Glutamatergic neuron (in vitro differentiated cells): ENCODE results near the gene ASB6. TPM values are rescaled to one million over a fixed set of nuclear protein-coding genes. Genes with fewer than 3 reads are reported as not detected.

Experiments used
- DNase-seq: peaks from one replicate; pipeline ENCODE4 v3.0.0; 2022
- H3K27ac Mint-ChIP-seq: one replicate; pipeline ENCODE4 v1.8.0; 2020; ENCODE audit warnings: mild to moderate bottlenecking, mixed read lengths, inconsistent platforms; ENCODE audit not compliant: unreplicated experiment
- H3K27me3 Mint-ChIP-seq: one replicate; pipeline ENCODE4 v1.8.0; 2020; ENCODE audit warnings: mild to moderate bottlenecking, moderate library complexity, mixed read lengths, inconsistent platforms; ENCODE audit not compliant: unreplicated experiment
- H3K36me3 Mint-ChIP-seq: one replicate; pipeline ENCODE4 v1.8.0; 2020; ENCODE audit warnings: mild to moderate bottlenecking, mixed read lengths, inconsistent platforms; ENCODE audit not compliant: unreplicated experiment
- H3K4me1 Mint-ChIP-seq: one replicate; pipeline ENCODE4 v1.8.0; 2020; ENCODE audit warnings: mild to moderate bottlenecking, low read depth, mixed read lengths, inconsistent platforms; ENCODE audit not compliant: unreplicated experiment
- H3K4me3 Mint-ChIP-seq: one replicate; pipeline ENCODE4 v1.8.0; 2020; ENCODE audit warnings: mild to moderate bottlenecking, mixed read lengths, inconsistent platforms; ENCODE audit not compliant: unreplicated experiment
- H3K9me3 Mint-ChIP-seq: one replicate; pipeline ENCODE4 v1.8.0; 2020; ENCODE audit warnings: mild to moderate bottlenecking, moderate library complexity, mixed read lengths, inconsistent platforms; ENCODE audit not compliant: unreplicated experiment
- total RNA-seq: library from RNA; stranded (reverse); fragmentation: NEBNext Ultra II Directional; extraction: Animal tissue kit (Norgen Biotek cat#: 25700); gene quantifications from one replicate; pipeline ENCODE4 v1.2.1, GENCODE V29; 2021; ENCODE audit not compliant: unreplicated experiment
- TF ChIP-seq, protein P1 (sequence below): fragments of 200-600 bp; sonication (generic); IDR thresholded peaks from one replicate; pipeline ENCODE4 v1.5.0; 2021; ENCODE audit not compliant: partially characterized antibody, unreplicated experiment

The ASB6 gene
- total RNA-seq, 1 donor from 2014 or later: 25.4 TPM

DNA sequence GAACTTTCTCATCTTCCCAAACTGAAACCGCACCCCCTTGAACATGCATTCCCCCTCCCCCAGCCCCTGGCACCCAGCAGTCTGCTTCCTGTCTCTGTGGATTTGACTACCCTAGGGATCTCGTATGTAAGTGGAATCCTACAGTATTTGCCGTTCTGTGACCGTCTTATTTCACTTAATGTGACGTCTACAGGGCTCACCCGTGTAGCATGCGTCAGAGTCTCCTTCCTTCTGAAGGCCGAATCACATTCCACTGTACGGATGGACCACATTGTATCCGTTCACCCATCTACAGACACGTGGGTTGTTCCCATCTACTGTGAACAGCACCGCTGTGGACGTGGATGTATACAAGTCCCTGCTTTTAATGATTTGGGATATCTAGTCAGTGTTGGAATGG is 28.0 kb upstream of the ASB6 start:
- H3K4me1 Mint-ChIP-seq: peaks cover 13% of the 10 kb centered on the region
- peaks cover 5% of the 10 kb centered on the region for H3K27me3 Mint-ChIP-seq
- H3K36me3 Mint-ChIP-seq: no peaks in the 10 kb centered on the region
- H3K4me3 Mint-ChIP-seq: no peak overlapping the region
- TF ChIP-seq, protein P1, sequence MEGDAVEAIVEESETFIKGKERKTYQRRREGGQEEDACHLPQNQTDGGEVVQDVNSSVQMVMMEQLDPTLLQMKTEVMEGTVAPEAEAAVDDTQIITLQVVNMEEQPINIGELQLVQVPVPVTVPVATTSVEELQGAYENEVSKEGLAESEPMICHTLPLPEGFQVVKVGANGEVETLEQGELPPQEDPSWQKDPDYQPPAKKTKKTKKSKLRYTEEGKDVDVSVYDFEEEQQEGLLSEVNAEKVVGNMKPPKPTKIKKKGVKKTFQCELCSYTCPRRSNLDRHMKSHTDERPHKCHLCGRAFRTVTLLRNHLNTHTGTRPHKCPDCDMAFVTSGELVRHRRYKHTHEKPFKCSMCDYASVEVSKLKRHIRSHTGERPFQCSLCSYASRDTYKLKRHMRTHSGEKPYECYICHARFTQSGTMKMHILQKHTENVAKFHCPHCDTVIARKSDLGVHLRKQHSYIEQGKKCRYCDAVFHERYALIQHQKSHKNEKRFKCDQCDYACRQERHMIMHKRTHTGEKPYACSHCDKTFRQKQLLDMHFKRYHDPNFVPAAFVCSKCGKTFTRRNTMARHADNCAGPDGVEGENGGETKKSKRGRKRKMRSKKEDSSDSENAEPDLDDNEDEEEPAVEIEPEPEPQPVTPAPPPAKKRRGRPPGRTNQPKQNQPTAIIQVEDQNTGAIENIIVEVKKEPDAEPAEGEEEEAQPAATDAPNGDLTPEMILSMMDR: no peak
- peaks cover 10% of the 10 kb centered on the region for H3K9me3 Mint-ChIP-seq
- no peak overlapping the region for H3K27ac Mint-ChIP-seq
- no peak for DNase-seq

DNA sequence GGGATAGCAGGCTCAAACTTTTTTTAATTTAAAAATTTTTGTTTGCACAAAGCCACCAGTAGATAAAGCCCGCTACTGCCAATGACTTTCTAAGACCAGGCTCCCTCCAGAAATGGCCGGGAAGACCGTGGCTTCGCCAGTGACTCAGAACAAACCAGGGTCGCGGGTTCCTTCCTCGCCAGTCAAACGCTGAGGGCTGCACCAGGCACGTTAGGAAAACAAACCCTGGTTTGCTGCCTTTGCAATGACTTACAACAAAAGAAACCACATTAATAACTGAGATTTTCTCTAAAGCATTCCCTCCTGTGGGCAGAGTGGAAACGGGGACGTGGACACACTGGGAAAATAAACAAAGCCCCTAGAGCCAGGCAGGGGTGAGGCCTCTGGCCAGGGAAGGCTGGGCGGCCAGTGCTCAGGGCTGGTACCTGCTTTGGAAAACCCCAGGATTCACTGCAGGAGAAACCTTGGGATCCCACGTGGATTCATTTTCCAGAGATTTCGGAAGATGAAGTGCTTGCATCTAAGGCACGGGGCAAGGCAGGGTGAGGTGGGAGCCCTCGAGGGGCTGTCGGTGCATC is 27.3 kb upstream of the ASB6 start:
- Mint-ChIP-seq H3K4me3 (no peak overlapping the region), H3K27me3 (peaks cover 8% of the 10 kb centered on the region), H3K9me3 (peaks cover 8% of the 10 kb centered on the region), H3K36me3 (no peaks in the 10 kb centered on the region), H3K4me1 (peaks cover 10% of the 10 kb centered on the region), H3K27ac (no peak overlapping the region)
- DNase-seq: no peak
- TF ChIP-seq, protein P1: no peak

DNA sequence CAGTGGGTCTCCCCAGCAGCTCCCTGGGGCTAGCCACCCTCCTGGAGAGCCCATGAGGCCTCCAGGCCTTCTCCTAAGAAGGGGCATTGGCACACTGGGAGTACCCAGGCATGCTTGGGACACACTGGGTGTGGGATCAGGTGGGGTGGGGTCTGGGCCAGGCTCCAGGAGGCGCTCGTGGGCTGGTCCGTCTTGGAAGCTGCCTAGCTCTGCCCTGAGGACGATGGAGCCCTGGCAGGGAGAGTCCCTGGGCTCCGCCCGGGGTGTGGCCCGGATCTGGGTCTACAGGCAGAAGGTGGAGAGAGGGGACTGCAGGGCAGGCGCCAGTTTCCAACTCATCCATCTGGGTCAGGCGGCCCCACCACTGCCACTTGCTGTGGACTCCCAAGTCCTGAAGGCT is 25.9 kb upstream of the ASB6 start:
- no peak for DNase-seq
- H3K27me3 Mint-ChIP-seq: peaks cover 8% of the 10 kb centered on the region
- H3K27ac Mint-ChIP-seq: no peak overlapping the region
- no peak overlapping the region for H3K4me3 Mint-ChIP-seq
- no peaks in the 10 kb centered on the region for H3K36me3 Mint-ChIP-seq
- H3K4me1 Mint-ChIP-seq: peaks cover 4% of the 10 kb centered on the region
- TF ChIP-seq, protein P1: no peak
- peaks cover 7% of the 10 kb centered on the region for H3K9me3 Mint-ChIP-seq

DNA sequence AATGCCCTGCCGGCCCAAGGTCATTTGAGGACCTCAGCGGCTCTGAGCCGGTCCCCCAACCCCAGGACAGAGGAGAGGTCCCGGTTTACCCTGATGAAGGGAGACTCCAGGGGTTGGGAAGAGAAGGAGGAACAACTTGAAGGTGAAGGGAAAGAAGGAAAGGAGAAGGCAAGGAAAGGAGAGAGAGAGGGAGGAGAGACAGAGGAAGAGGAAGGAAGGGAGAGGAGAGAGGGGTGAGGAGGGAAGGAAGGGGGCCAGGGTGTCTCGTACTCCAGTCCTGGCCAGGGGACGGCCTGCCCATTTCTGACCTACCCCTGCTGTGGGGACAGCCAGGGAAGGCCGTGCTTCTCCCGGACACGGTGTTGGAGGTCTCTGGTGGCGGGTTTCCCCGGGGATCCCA is 25.4 kb upstream of the ASB6 start:
- H3K27ac Mint-ChIP-seq: no peak overlapping the region
- peaks cover 4% of the 10 kb centered on the region for H3K4me1 Mint-ChIP-seq
- no peak for DNase-seq
- TF ChIP-seq, protein P1: no peak
- H3K4me3 Mint-ChIP-seq: no peak overlapping the region
- no peaks in the 10 kb centered on the region for H3K36me3 Mint-ChIP-seq
- H3K9me3 Mint-ChIP-seq: peaks cover 7% of the 10 kb centered on the region
- H3K27me3 Mint-ChIP-seq: peaks cover 11% of the 10 kb centered on the region

DNA sequence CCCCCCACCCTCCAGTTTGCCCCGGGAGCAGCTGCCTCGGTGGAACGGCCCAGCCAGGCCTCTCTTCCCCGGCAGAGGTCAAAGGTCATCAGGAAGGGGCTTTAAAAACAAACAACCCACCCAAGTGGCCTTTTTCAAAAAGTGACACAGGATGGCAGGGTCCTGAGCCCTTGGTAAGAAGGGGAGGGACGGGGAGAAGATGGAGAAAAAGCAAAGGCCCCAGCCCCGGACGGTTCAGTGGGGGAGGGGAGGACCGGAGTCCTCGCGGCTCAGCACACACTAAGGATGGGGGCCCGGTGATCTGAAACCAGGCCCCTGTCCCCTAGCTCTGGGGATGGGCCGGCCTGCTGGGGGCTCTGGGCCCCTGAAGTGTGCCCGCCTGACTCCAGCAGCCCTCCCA is 24.6 kb upstream of the ASB6 start:
- Mint-ChIP-seq H3K27ac (no peak overlapping the region), H3K4me3 (peak overlapping the region; percentile 30), H3K27me3 (peaks cover 12% of the 10 kb centered on the region), H3K9me3 (peaks cover 4% of the 10 kb centered on the region), H3K36me3 (no peaks in the 10 kb centered on the region), H3K4me1 (peaks cover 4% of the 10 kb centered on the region)
- TF ChIP-seq, protein P1: no peak
- peak; percentile 31 for DNase-seq
